PC-9 (cell line): ENCODE measurements around the gene IL10RB. TPM values are rescaled to one million over a fixed set of nuclear protein-coding genes. Genes with fewer than 3 reads are reported as not detected.

ENCODE experiments used
- BruUV-seq: library from RNA; stranded (reverse); fragments of 400-500 nt; replicated peaks from 2 replicates; lab custom pipeline; 2021; lab: Mats Ljungman, UMichigan
- CTCF ChIA-PET: fragments of 300-600 bp; sonication (Branson Sonifier 250); formaldehyde crosslinking; loops from one replicate; lab custom pipeline; 2022; ENCODE audit warnings: antibody characterized with exemption; lab: Charles Lee
- POLR2A ChIA-PET: fragments of 300-600 bp; sonication (Branson Sonifier 250); formaldehyde crosslinking; loops from one replicate; lab custom pipeline; 2022; ENCODE audit warnings: antibody characterized with exemption; ENCODE audit not compliant: unreplicated experiment; lab: Charles Lee
- DNase-seq, 2 experiments: peaks; one replicate each; pipeline versions ENCODE4 v3.0.0 to v3.0.0-alpha.2; 2015 to 2022; ENCODE audit warnings: mixed read lengths in 1 of 2
- H2AFZ ChIP-seq: fragments of 200-600 bp; sonication (generic); 2 replicates; pipeline ENCODE4 v1.8.1; 2017; ENCODE audit warnings: antibody characterized with exemption
- H3F3A ChIP-seq: fragments of 200-600 bp; sonication (generic); 2 replicates; pipeline ENCODE4 v1.8.1; 2017; ENCODE audit warnings: antibody characterized with exemption, mild to moderate bottlenecking, low read depth; ENCODE audit not compliant: insufficient read depth
- H3K27ac ChIP-seq: fragments of 200-600 bp; sonication (generic); 2 replicates; pipeline ENCODE4 v1.6.1; 2016; ENCODE audit warnings: mixed run types
- H3K27me3 ChIP-seq: fragments of 200-600 bp; sonication (generic); 2 replicates; pipeline ENCODE4 v1.6.1; 2016; ENCODE audit warnings: low read depth, mixed run types; ENCODE audit not compliant: insufficient read depth
- H3K36me3 ChIP-seq: fragments of 200-600 bp; sonication (generic); 2 replicates; pipeline ENCODE4 v1.6.1; 2016; ENCODE audit warnings: low read depth, mixed run types
- H3K4me1 ChIP-seq: fragments of 200-600 bp; sonication (generic); replicated peaks from 2 replicates; pipeline ENCODE4 v1.6.1; 2016; ENCODE audit warnings: mixed run types; ENCODE audit not compliant: insufficient read depth
- H3K4me2 ChIP-seq: fragments of 200-600 bp; sonication (generic); 2 replicates; pipeline ENCODE4 v1.6.1; 2017; ENCODE audit warnings: mixed run types
- H3K4me3 ChIP-seq: fragments of 200-600 bp; sonication (generic); 2 replicates; pipeline ENCODE4 v1.6.1; 2016; ENCODE audit warnings: mixed run types
- H3K79me2 ChIP-seq: fragments of 200-600 bp; sonication (generic); 2 replicates; pipeline ENCODE4 v1.6.1; 2017; ENCODE audit warnings: low read depth, mixed run types
- H3K9me2 ChIP-seq: fragments of 200-600 bp; sonication (generic); 2 replicates; pipeline ENCODE4 v1.8.1; 2017; ENCODE audit warnings: mild to moderate bottlenecking; ENCODE audit not compliant: insufficient read depth
- H3K9me3 ChIP-seq: fragments of 200-600 bp; sonication (generic); 2 replicates; pipeline ENCODE4 v1.8.1; 2016; ENCODE audit warnings: low read depth; ENCODE audit not compliant: insufficient read depth
- H4K20me1 ChIP-seq: fragments of 200-600 bp; sonication (generic); 2 replicates; pipeline ENCODE4 v1.8.1; 2017; ENCODE audit not compliant: insufficient read depth
- EZH2 ChIP-seq: fragments of 200-600 bp; sonication (generic); IDR thresholded peaks from 2 replicates; pipeline ENCODE4 v1.8.0; 2017; ENCODE audit warnings: antibody characterized with exemption, low read depth
- intact Hi-C: fragments of 100-400 bp; cut with micrococcal nuclease; formaldehyde crosslinking; loops from one replicate; pipeline ENCODE4 v1.10.0; 2022; ENCODE audit not compliant: unreplicated experiment
- total RNA-seq: library from RNA; stranded (reverse); gene quantifications from 2 replicates; pipeline ENCODE4 v1.2.3, GENCODE V29; 2021
- TF ChIP-seq, protein P1 (sequence below): fragments of 200-600 bp; sonication (generic); conservative IDR thresholded peaks from 2 replicates; pipeline ENCODE4 v1.6.1; 2017; ENCODE audit warnings: mixed run types, antibody characterized with exemption, mild to moderate bottlenecking, moderate library complexity

IL10RB gene
- total RNA-seq, 1 experiment from 2014 or later = 18.3 TPM

DNA sequence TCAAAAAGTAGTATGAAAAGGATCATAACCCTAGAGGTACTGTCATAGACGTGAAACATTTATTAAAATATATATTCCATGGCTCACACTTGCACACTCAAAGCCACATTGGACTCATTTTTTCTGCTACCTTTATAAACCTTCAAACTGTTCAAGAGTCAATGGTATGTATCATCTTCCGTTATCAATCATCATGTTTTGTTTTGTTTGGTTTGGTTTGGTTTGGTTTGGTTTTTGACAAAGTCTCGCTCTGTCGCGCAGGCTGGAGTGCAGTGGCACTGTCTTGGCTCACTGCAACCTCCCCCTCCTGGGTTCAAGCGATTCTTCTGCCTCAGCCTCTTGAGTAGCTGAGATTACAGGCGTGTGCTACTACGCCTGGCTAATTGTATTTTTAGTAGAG lies 34.6 kb upstream of the IL10RB start:
- POLR2A ChIA-PET = no interaction called here
- TF ChIP-seq, protein P1, sequence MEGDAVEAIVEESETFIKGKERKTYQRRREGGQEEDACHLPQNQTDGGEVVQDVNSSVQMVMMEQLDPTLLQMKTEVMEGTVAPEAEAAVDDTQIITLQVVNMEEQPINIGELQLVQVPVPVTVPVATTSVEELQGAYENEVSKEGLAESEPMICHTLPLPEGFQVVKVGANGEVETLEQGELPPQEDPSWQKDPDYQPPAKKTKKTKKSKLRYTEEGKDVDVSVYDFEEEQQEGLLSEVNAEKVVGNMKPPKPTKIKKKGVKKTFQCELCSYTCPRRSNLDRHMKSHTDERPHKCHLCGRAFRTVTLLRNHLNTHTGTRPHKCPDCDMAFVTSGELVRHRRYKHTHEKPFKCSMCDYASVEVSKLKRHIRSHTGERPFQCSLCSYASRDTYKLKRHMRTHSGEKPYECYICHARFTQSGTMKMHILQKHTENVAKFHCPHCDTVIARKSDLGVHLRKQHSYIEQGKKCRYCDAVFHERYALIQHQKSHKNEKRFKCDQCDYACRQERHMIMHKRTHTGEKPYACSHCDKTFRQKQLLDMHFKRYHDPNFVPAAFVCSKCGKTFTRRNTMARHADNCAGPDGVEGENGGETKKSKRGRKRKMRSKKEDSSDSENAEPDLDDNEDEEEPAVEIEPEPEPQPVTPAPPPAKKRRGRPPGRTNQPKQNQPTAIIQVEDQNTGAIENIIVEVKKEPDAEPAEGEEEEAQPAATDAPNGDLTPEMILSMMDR = no peak
- no peak for TF ChIP-seq EZH2
- Histone ChIP-seq H2AFZ (no peak overlapping the region), H3K4me3 (peak overlapping the region; percentile 79; the same call in 1 of the 2 replicates), H3K27ac (no peak overlapping the region), H3K4me2 (peak overlapping the region; percentile 88), H3K9me3 (no peaks in the 10 kb centered on the region), H3F3A (peaks cover 18% of the 10 kb centered on the region), H3K9me2 (no peaks in the 10 kb centered on the region), H3K36me3 (no peaks in the 10 kb centered on the region), H4K20me1 (no peaks in the 10 kb centered on the region), H3K4me1 (peaks cover 23% of the 10 kb centered on the region), H3K27me3 (no peaks in the 10 kb centered on the region), H3K79me2 (peaks cover 5% of the 10 kb centered on the region; the same call in 1 of the 2 replicates)
- BruUV-seq = TSS peak; percentile 46
- CTCF ChIA-PET = no interaction called here
- no peak for DNase-seq
- intact Hi-C loops = no loop called here

DNA sequence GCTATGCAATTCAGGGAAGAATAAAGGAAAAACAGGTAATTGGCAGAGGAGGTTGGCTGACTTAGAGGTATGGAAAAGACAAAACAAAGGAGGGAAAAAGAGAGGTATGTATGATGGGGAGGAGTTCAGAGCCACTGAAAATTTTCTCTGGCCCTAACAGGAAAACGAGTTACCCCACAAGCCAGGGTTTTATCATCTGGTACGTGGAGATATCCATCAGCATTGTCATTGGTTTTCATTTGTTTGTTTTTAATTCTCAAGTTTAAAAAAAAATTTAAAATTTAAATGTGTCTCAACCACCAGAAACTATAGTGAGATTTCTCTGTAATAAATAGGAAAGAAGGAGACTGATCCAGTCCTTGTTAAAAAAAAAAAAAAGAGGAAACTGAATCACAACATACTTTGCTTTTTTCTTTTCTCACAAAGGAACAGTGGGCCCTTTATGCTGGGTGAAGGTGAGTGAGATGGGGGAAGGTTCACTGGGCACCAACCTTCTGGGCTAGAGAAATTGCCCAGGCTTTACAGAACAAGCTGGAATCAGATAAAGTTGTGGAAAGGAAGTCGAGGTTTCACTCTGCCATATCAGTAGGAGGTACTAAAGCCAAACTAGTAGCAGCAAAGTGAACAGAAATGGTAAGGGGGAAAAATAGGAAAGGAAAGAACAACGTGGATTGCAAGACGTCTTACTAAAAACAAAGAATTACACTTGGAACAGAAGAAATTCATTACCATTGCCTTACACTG lies 33.7 kb upstream of the IL10RB start:
- intact Hi-C loops = no loop called here
- H3K9me2 ChIP-seq = no peaks in the 10 kb centered on the region
- DNase-seq = no peak
- H3K79me2 ChIP-seq = peaks cover 5% of the 10 kb centered on the region; the same call in 1 of the 2 replicates
- ChIA-PET CTCF (no interaction called here), POLR2A (no interaction called here)
- H3K27ac ChIP-seq = no peak overlapping the region
- H3K27me3 ChIP-seq = no peaks in the 10 kb centered on the region
- no peak overlapping the region for H3K4me2 ChIP-seq
- no peak overlapping the region for H2AFZ ChIP-seq
- H3K36me3 ChIP-seq = no peaks in the 10 kb centered on the region
- H3K4me3 ChIP-seq = no peak overlapping the region
- peaks cover 16% of the 10 kb centered on the region for H3K4me1 ChIP-seq
- H3F3A ChIP-seq = peaks cover 12% of the 10 kb centered on the region
- no peaks in the 10 kb centered on the region for H4K20me1 ChIP-seq
- TF ChIP-seq, protein P1 = no peak
- no peak for TF ChIP-seq EZH2
- BruUV-seq = no TSS peak
- no peaks in the 10 kb centered on the region for H3K9me3 ChIP-seq

DNA sequence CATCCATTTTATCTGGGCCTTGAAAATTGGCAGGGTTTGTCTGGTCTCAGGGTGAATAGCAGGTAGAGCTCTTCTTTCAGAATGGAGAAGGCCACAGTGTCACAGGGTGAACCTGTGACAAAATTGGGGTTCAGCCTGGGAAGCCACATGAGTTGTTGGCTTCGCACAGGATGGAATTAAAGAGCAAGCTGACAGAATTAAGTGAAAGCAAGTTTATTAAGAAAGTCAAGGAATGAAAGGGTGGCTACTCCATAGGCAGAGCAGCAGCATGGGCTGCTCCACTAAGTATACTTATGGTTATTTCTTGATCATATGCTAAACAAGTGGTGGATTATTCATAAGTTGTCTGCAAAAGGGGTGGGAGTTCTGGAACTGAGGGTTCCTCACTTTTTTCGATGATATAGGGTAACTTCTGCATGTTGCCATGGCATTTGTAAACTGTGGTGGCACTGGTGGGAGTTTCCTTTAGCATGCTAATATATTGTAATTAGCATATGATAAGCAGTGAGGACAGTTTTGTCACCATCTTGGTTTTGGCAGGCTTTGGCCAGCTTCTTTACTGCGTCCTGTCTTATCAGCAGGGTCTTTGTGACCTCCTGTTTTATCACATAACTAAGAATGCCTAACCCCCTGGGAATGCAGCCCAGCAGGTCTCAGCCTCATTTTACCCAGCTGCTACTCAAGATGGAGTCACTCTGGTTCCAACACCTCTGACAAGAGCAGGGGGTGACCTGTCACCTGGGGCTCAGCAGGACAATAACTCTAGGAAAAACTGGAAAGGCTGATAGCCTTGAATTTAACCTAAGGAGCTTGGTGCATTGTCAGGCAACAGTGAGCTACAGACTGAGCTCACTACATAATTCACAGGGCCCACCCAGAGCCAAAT lies 31.3 kb upstream of the IL10RB start:
- Histone ChIP-seq H3K27ac (no peak overlapping the region), H3K79me2 (peaks cover 5% of the 10 kb centered on the region; the same call in 1 of the 2 replicates), H3K4me1 (0 out of 2 replicates have a peak, but pooled peaks cover 7% of the 10 kb centered on the region), H3K4me2 (no peak overlapping the region), H3K4me3 (no peak overlapping the region), H3K9me2 (no peaks in the 10 kb centered on the region), H3F3A (peaks cover 6% of the 10 kb centered on the region), H3K9me3 (no peaks in the 10 kb centered on the region), H2AFZ (no peak overlapping the region), H3K27me3 (no peaks in the 10 kb centered on the region), H3K36me3 (no peaks in the 10 kb centered on the region), H4K20me1 (no peaks in the 10 kb centered on the region)
- intact Hi-C loops = no loop called here
- DNase-seq = no peak
- ChIA-PET POLR2A (no interaction called here), CTCF (interaction anchor here (0.6 kb wide), 2 partner anchors 121 to 192 kb away, joined by 3 to 5 read pairs; no protein-coding TSS in a partner anchor)
- no TSS peak for BruUV-seq
- TF ChIP-seq, protein P1 = no peak
- no peak for TF ChIP-seq EZH2
